Measurements from ENCODE around the gene SLCO3A1. TPM values are rescaled to one million over a fixed set of nuclear protein-coding genes. Genes with fewer than 3 reads are reported as not detected.

SLCO3A1 gene
- total and polyA plus RNA-seq, 2 experiments from 2014 or later, result 35.5 to 71.9 TPM

- TF ChIP-seq CTCF (IDR thresholded peaks at IDR 0.05; ENCODE audit: low read depth, low read length), result no peak
- DNase-seq (ENCODE audit: low read depth in 1 of 2, low spot score in 1 of 2), result no peak
- Histone ChIP-seq H3K9me3 (ENCODE audit: low read depth) (no peaks in the 10 kb centered on the region), H3K4me1 (ENCODE audit: low read depth) (no peaks in the 10 kb centered on the region), H3K4me3 (no peak overlapping the region), H3K27ac (no peak overlapping the region), H3K27me3 (no peaks in the 10 kb centered on the region), H3K36me3 (peaks cover 7% of the 10 kb centered on the region)
These were observed 290.3 kb downstream of the SLCO3A1 start for GRCh38 chr15:92143765-92144164.

- Histone ChIP-seq H3K27me3 (no peaks in the 10 kb centered on the region), H3K4me1 (ENCODE audit: low read depth) (no peaks in the 10 kb centered on the region), H3K9me3 (ENCODE audit: low read depth) (no peaks in the 10 kb centered on the region), H3K36me3 (peaks cover 15% of the 10 kb centered on the region), H3K27ac (no peak overlapping the region), H3K4me3 (no peak overlapping the region)
- no peak for DNase-seq (ENCODE audit: low read depth in 1 of 2, low spot score in 1 of 2)
- no peak for TF ChIP-seq CTCF (IDR thresholded peaks at IDR 0.05; ENCODE audit: low read depth, low read length)
These were observed 293.1 kb downstream of the SLCO3A1 start for GRCh38 chr15:92146511-92147150.

GRCh38 chr15:92149029-92149428, 295.5 kb downstream of the SLCO3A1 start:
- Histone ChIP-seq H3K36me3 (peaks cover 18% of the 10 kb centered on the region), H3K27ac (no peak overlapping the region), H3K9me3 (ENCODE audit: low read depth) (no peaks in the 10 kb centered on the region), H3K4me1 (ENCODE audit: low read depth) (no peaks in the 10 kb centered on the region), H3K27me3 (no peaks in the 10 kb centered on the region), H3K4me3 (no peak overlapping the region)
- no peak for DNase-seq (ENCODE audit: low read depth in 1 of 2, low spot score in 1 of 2)
- no peak for TF ChIP-seq CTCF (IDR thresholded peaks at IDR 0.05; ENCODE audit: low read depth, low read length)

- Histone ChIP-seq H3K4me1 (ENCODE audit: low read depth) (no peaks in the 10 kb centered on the region), H3K9me3 (ENCODE audit: low read depth) (no peaks in the 10 kb centered on the region), H3K27me3 (no peaks in the 10 kb centered on the region), H3K36me3 (peaks cover 18% of the 10 kb centered on the region), H3K27ac (no peak overlapping the region), H3K4me3 (no peak overlapping the region)
- no peak for TF ChIP-seq CTCF (IDR thresholded peaks at IDR 0.05; ENCODE audit: low read depth, low read length)
- DNase-seq (ENCODE audit: low read depth in 1 of 2, low spot score in 1 of 2), result no peak
These were observed 296.0 kb downstream of the SLCO3A1 start for GRCh38 chr15:92149465-92149864.

- no peaks in the 10 kb centered on the region for H3K9me3 ChIP-seq (ENCODE audit: low read depth)
- no peak for DNase-seq (ENCODE audit: low read depth in 1 of 2, low spot score in 1 of 2)
- H3K36me3 ChIP-seq, result peaks cover 18% of the 10 kb centered on the region
- TF ChIP-seq CTCF (IDR thresholded peaks at IDR 0.05; ENCODE audit: low read depth, low read length), result no peak
- no peaks in the 10 kb centered on the region for H3K4me1 ChIP-seq (ENCODE audit: low read depth)
- H3K27ac ChIP-seq, result no peak overlapping the region
- no peaks in the 10 kb centered on the region for H3K27me3 ChIP-seq
- H3K4me3 ChIP-seq, result no peak overlapping the region
These were observed 297.7 kb downstream of the SLCO3A1 start for GRCh38 chr15:92151168-92151567.
